IPS-18a (cell line): ENCODE data around the gene ZNF80.

Experiments used
- H3K27ac ChIP-seq: one replicate; pipeline ENCODE4 v1.5.1; 2013; ENCODE audit warnings: low read length
- H3K27me3 ChIP-seq: one replicate; pipeline ENCODE4 v1.6.1; 2013; ENCODE audit warnings: mild to moderate bottlenecking, low read length; ENCODE audit not compliant: control insufficient read depth, insufficient read depth
- H3K36me3 ChIP-seq: one replicate; pipeline ENCODE4 v1.6.1; 2013; ENCODE audit warnings: low read depth, low read length; ENCODE audit not compliant: control insufficient read depth
- H3K4me1 ChIP-seq: one replicate; pipeline ENCODE4 v1.6.1; 2013; ENCODE audit warnings: low read depth, low read length; ENCODE audit not compliant: control insufficient read depth
- H3K4me3 ChIP-seq: one replicate; pipeline ENCODE4 v1.5.1; 2013; ENCODE audit warnings: low read length
- H3K9ac ChIP-seq: one replicate; pipeline ENCODE4 v1.6.1; 2013; ENCODE audit warnings: mild to moderate bottlenecking, low read length, moderate library complexity
- H3K9me3 ChIP-seq: one replicate; pipeline ENCODE4 v1.6.1; 2013; ENCODE audit warnings: low read depth, low read length; ENCODE audit not compliant: control insufficient read depth

ZNF80 gene

DNA sequence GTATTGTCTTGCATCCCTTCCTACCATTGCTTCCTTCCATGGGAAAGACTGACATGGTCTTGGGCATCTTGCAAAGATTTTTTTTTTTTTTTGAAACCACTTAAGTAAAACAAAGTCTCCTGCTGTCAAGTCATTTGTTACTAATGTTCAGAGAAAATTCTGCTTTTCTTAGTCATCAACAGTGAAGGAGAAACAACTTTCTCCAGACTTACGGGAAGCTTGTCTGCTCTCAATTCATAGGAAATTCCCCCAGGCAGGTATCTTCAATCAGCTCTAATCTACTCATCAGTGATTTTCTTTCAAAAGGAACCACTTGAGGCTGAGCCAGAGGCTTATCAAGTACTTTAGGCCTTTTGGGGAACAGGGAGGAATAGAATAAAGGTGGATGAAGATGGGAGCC, 42.6 kb downstream of the ZNF80 start:
- no peak overlapping the region for H3K27ac ChIP-seq
- no peak overlapping the region for H3K9ac ChIP-seq
- H3K27me3 ChIP-seq = no peaks in the 10 kb centered on the region
- no peaks in the 10 kb centered on the region for H3K4me1 ChIP-seq
- H3K4me3 ChIP-seq = no peak overlapping the region
- H3K9me3 ChIP-seq = no peaks in the 10 kb centered on the region
- no peaks in the 10 kb centered on the region for H3K36me3 ChIP-seq

DNA sequence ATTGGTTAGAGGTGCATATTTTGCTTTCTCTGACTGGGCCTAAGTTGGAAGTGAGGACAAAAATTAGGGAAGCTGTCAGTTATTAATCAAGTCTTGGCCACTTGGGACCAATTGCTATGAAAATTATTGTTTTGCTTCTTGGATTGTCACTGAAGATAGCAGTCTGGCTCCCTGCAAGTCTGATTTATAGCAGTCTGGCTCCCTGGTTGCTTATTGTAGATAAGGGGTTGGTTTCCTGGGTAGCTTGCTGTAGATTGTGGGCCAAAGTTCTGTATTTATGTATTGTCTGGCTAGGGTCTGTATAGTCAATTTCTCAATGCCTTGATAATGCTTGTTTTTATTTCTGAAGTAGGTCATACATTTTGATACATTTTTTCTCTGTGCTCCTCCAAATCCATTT, 45.2 kb downstream of the ZNF80 start:
- H3K4me3 ChIP-seq = no peak overlapping the region
- no peaks in the 10 kb centered on the region for H3K36me3 ChIP-seq
- no peak overlapping the region for H3K27ac ChIP-seq
- no peaks in the 10 kb centered on the region for H3K9me3 ChIP-seq
- no peaks in the 10 kb centered on the region for H3K4me1 ChIP-seq
- no peak overlapping the region for H3K9ac ChIP-seq
- no peaks in the 10 kb centered on the region for H3K27me3 ChIP-seq

DNA sequence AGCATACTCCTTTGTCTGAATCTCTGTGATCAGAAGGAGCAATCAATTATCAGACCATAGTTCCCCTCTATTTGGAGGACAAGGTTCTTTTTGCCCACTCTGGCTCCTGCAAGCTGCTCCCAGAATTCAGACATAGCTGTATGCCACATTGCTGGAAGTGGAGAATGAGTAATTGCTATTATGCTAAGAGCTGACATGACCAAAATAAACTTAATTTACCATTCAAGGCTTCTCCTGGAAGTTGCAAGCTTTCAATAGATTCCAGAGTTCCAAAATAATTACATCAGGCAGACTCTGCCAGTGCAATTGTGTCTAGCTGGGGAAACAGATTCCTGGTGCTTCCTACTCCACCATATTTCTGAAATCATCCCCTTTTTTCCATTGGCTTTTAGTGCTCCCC, 50.9 kb downstream of the ZNF80 start:
- Histone ChIP-seq H3K36me3 (no peaks in the 10 kb centered on the region), H3K4me3 (no peak overlapping the region), H3K4me1 (no peaks in the 10 kb centered on the region)

More for the DNA sequence above, 50.9 kb downstream of the ZNF80 start:
- Histone ChIP-seq H3K9me3 (peaks cover 5% of the 10 kb centered on the region), H3K27ac (no peak overlapping the region), H3K9ac (no peak overlapping the region), H3K27me3 (no peaks in the 10 kb centered on the region)
